A673 (cell line): ENCODE results near the gene COL13A1.

Experiments used
- CTCF ChIP-seq: fragments of 300-800, 200-600 bp; sonication (generic); conservative IDR thresholded peaks from 2 replicates; pipeline ENCODE4 v1.5.1; 2017; ENCODE audit warnings: low read depth, mild to moderate bottlenecking, antibody characterized with exemption, low read length, moderate library complexity, mixed read lengths
- EZH2 ChIP-seq: fragments of 200-600 bp; sonication (generic); IDR thresholded peaks from 2 replicates; pipeline ENCODE4 v1.6.1; 2017; ENCODE audit warnings: borderline replicate concordance, low read depth, mild to moderate bottlenecking, mixed read lengths, antibody characterized with exemption, low read length; ENCODE audit not compliant: poor library complexity, severe bottlenecking

- TF ChIP-seq CTCF (no peak), EZH2 (no peak)
These were observed 161.0 kb downstream of the COL13A1 start for GRCh38 chr10:69962746-69963135.
